C1 segment of cervical spinal cord (tissue), 14 donors: ENCODE data around the gene ABCC11.
"Not testable (repeated sequence)": the region's sequence is repeated elsewhere in the genome, so short reads cannot be mapped to it uniquely, and the experiment has no call there.

Source experiments
- DNase-seq, 14 donors: peaks; one replicate each; lab custom pipeline; 2025; lab: John Stamatoyannopoulos, UW

ABCC11 gene

GRCh38 chr16:48250520-48251278 is 3.4 kb upstream of the ABCC11 start:
- DNase-seq = no peak

GRCh38 chr16:48246066-48246465 is 1.3 kb downstream of the ABCC11 start:
- no peak for DNase-seq

- DNase-seq = no peak
Measured at GRCh38 chr16:48244863-48245195, 2.5 kb downstream of the ABCC11 start.

GRCh38 chr16:48244080-48244862 is 3.1 kb downstream of the ABCC11 start, which contains the start of gene LONP2:
Gene LONP2 (plus strand): TSS chr16:48244300. CDS start chr16:48244389, 89 bp downstream.
- DNase-seq = peak; percentile 46 to 92 (median 86)

GRCh38 chr16:48240147-48240546 is 7.2 kb downstream of the ABCC11 start:
- not testable (repeated sequence) for DNase-seq

- no peak for DNase-seq
Measured at GRCh38 chr16:48236286-48236685, 11.1 kb downstream of the ABCC11 start.

DNA sequence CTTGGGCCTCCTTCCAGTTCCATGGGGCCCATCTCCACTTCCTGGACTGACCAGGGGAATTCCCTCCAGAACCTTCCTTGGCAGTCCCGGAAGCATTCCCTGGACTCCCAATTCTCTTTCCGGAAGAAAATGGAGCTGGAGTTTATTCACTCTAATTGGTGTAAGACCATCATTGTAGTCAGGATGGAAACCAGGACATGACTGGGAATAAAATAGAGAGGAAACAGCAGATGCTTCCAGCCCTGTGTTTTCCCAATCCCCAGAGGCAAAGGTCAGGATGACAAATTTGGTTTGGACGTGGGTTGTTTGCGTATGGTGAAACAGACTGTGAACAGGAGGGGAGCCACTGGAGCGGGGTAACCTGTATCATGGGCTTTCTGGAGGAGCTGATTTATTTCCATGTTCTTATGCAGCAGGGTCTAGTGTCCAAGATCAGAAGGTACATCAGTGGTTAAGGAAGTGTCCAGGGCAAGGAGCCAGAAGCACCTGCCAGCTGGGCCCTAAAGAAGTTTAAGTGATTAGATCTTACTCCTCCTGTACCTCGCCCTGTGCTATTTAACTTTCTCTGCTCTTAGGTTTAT is 11.7 kb downstream of the ABCC11 start:
- no peak for DNase-seq

GRCh38 chr16:48235058-48235555 is 12.2 kb downstream of the ABCC11 start:
- no peak for DNase-seq

DNA sequence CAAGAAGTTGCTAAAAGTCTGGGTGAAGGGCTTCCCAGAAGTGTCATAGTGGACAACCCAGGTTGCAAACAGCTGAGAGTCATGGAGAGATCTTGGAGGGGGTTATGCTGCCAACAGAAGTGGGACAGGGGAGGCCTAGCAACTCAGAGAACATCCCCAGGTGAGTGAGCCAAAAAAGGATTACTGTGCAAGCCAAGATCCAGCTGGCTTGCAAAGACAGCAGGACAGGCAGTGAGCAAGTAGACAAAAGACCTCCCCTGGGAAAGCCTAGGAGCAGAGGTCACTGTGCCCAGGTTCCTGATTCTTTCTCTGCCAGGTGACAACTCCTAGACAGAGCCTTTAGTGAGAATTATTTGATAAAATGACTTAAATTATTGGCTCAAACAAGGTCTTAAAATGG is 12.7 kb downstream of the ABCC11 start:
- peak in 1 of 14 donors; percentile 8 for DNase-seq

GRCh38 chr16:48232493-48233040 is 14.8 kb downstream of the ABCC11 start:
- no peak for DNase-seq

- no peak for DNase-seq
Measured at GRCh38 chr16:48231727-48232492, 15.4 kb downstream of the ABCC11 start.

DNA sequence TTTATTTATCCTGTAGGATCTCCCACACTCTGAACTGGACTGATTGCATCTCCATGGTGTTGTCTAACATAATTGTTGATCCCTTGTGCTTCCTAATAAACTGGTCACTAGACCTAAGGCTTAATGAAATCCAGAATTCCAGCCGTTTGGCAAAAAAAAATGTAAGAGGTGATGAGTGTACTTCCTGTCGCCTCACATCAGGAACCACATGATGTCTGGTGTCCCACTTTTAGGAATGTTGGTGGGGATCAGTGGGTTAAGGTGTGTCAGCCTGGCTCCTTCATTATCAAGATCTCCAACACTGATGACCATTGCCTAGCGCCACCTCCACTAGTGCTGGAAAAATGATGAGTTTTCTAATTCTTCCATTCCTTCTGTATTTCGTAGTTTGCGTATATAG is 21.9 kb downstream of the ABCC11 start:
- no peak for DNase-seq

DNA sequence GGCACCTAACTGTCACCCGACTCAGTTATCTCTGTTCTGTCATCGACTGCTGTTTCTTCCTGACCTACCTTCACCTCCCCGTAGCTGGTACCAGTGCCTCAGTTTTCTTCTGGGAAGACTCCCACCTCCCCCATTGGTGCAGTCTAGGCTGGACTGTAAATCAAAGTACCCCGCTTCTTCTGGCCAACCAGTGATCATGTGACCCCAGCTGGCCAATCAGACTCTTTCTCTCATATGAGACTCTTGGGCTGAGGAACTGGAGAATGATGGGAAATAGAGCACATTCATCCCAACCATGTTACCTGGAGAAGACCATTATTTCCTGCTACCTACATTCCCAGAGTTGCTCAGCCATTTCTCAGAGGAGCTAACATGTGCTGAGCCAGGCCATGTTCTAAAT is 23.8 kb downstream of the ABCC11 start:
- DNase-seq = no peak

- no peak for DNase-seq
Measured at GRCh38 chr16:48220891-48221290, 26.4 kb downstream of the ABCC11 start.

DNA sequence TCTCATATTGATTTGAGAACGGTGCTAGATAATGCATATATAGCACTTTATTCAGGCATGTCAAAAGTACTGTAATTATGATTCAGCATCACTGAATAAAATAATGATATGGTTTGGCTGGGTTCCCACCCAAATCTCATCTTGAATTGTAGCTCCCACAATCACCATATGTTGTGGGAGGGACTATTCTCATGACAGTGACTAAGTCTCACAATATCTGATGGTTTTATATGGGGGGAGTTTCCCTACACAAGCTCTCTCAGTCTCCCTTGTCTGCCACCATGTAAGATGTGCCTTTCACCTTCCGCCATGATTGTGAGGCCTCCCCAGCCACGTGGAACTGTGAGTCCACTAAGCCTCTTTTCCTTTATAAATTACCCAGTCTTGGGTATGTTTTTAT is 28.9 kb downstream of the ABCC11 start:
- DNase-seq = no peak

DNA sequence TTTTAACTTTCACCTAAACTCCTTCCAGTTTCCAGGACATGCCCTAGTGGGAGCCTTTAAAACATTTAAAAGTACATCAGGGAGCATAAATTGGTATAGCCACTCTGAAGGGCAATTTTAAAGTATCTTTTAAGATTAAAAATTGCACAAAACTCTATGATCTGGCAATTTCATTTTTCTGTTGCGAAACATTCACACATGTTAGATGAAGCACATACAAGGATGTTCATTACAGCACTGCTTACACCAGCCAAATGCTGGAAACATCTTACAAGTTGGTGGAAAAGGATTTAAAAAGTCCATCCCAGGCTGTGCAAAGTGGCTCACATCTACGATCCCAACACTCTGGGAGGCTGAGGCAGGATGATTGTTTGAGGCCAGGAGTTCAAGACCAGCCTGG is 29.6 kb downstream of the ABCC11 start:
- DNase-seq = no peak

DNA sequence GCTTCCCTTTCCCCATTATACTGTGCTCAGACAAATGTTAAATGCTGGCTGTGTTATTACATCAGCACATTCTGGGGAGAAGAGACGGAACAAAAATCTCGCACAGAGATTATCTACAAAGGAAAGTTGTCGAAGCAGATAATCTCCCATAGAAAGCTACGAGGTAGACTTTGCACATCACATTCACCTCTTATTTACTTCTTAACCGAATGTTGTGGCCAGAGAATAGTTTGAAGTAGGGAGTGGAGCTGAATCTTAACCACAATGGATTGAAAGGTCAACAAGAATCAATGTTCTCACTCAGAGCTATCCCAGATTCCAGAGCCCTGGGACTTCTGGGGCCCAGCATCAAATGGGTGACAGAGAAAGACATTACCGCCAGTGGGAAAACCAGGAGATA is 31.6 kb downstream of the ABCC11 start:
- no peak for DNase-seq

DNA sequence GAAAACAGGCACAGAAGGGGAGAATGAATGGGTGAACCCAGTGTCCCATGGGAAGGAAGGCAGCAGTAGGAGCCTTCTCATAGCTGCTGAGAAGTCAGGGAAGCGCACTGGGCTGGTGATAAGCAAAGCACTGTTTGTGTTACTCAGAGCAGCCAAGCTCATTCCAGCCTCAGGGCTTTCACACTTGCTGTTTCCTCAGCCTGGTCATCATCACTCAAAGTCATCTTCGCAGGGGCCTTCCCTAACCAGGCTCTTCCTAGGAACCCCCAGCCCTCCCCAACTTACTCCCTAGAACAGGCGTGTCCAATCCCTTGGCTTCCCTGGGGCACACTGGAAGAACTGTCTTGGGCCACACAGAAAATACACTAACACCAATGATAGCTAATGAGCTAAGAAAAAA is 35.3 kb downstream of the ABCC11 start:
- DNase-seq = no peak

- no peak for DNase-seq
Measured at GRCh38 chr16:48210747-48211146, 36.6 kb downstream of the ABCC11 start.

DNA sequence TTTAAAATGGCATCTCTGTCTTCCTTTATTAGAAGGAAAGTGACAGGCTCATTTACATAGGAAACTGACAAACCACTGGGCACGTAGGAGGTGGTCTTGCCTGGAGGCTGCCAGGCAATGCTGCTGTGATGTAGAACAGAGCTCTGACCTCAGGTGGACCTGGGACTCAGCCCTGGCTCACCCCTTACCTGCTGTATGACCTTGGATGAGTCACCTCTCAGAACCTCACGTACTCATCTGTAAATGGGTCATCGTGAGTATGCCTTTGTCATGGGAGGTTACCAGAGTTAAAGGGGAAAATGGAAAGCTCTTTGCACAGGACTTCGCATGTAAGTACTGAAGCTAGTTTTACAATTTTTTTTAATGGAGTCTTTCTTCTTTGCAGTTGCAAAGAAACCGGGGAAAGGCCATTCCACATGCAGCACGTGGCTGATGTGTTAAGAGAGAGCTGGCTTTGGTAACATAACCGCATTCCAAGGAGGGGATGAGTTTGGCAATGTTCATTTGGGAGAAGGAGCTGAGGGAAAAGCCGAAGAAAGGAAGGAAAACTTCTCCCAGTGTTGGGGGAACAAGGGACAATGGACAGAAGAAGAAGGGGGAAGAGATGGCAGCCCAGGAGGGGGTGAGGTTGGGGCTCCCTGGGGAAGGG is 40.6 kb downstream of the ABCC11 start:
- DNase-seq = no peak

DNA sequence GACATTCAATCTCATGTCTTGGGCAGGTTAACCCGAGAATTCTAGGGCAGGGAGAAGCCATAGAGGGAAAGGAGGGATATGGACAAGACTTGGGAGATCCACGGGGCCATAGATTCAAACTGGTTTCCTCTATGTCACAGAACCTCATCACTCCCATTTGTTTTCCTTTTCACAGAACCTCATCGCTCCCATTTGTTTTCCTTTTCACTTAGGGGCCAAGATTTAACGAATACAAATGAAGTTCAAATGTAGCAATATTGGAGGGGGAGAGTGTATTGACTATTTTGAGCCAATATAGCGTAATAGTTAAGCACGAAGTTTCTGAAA is 42.6 kb downstream of the ABCC11 start:
- DNase-seq = no peak
